Measurements from ENCODE around the gene PITRM1.
A peak's percentile ranks its signal among the peaks of the same experiment; 100 is the strongest.
"Not testable (repeated sequence)": the region's sequence is repeated elsewhere in the genome, so short reads cannot be mapped to it uniquely, and the experiment has no call there.

The PITRM1 gene

DNA sequence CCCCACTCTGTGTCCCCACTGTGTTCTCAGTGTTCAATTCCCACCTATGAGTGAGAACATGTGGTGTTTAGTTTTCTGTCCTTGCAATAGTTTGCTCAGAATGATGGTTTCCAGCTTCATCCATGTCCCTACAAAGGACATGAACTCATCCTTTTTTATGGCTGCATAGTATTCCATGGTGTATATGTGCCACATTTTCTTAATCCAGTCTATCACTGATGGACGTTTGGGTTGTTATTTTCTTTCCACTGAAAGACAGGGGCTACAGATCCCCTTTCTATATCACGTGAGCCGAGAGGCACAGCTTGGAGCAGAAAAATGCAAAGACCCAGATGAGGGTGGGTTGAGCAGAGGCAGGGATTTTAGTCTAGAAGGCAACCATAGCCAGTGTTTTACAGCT is 14.6 kb upstream of the PITRM1 start:
- H3K36me3 ChIP-seq (ENCODE audit: control insufficient read depth in 5 of 5, insufficient read depth in 5 of 5, low read length in 5 of 5); H3K27me3 ChIP-seq (ENCODE audit: control insufficient read depth in 5 of 5, insufficient read depth in 4 of 5, low read length in 5 of 5); H3K27ac ChIP-seq (ENCODE audit: low read depth, low read length); H3K9ac ChIP-seq (ENCODE audit: low read length in 5 of 5); H3K4me3 ChIP-seq (ENCODE audit: low read depth in 1 of 5, low read length in 5 of 5); H3K9me3 ChIP-seq (ENCODE audit: control insufficient read depth in 5 of 5, low read length in 5 of 5); H3K4me1 ChIP-seq (ENCODE audit: control insufficient read depth in 5 of 5, insufficient read depth in 5 of 5, low read length in 5 of 5): not testable (repeated sequence)

DNA sequence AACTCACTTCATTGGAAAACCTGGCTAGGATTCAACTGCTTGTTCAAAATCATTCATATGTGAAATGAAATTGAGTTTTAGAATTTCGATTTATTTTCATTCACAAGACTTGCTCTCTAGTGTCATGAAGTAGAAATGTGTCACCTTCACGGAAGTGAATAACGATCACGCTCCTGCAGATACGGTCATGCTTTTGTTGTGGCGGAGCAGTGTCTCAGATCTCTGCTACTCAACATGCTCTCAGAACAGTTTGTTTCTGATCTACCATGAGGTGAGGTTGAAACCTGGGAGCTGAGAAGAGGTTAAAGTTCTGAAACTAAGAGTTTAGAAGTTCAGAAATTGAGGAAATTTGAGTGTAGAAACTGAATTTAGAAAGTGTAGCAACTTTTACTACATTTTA is 13.8 kb upstream of the PITRM1 start:
- H3K4me3 ChIP-seq (ENCODE audit: low read depth in 1 of 5, low read length in 5 of 5), result no peak overlapping the region
- H3K9ac ChIP-seq (ENCODE audit: low read length in 5 of 5), result no peak overlapping the region
- no peak overlapping the region for H3K27ac ChIP-seq (ENCODE audit: low read depth, low read length)
- no peaks in the 10 kb centered on the region for H3K9me3 ChIP-seq (ENCODE audit: control insufficient read depth in 5 of 5, low read length in 5 of 5)
- H3K36me3 ChIP-seq (ENCODE audit: control insufficient read depth in 5 of 5, insufficient read depth in 5 of 5, low read length in 5 of 5), result no peaks in the 10 kb centered on the region
- no peaks in the 10 kb centered on the region for H3K4me1 ChIP-seq (ENCODE audit: control insufficient read depth in 5 of 5, insufficient read depth in 5 of 5, low read length in 5 of 5)
- H3K27me3 ChIP-seq (ENCODE audit: control insufficient read depth in 5 of 5, insufficient read depth in 4 of 5, low read length in 5 of 5), result no peaks in the 10 kb centered on the region

DNA sequence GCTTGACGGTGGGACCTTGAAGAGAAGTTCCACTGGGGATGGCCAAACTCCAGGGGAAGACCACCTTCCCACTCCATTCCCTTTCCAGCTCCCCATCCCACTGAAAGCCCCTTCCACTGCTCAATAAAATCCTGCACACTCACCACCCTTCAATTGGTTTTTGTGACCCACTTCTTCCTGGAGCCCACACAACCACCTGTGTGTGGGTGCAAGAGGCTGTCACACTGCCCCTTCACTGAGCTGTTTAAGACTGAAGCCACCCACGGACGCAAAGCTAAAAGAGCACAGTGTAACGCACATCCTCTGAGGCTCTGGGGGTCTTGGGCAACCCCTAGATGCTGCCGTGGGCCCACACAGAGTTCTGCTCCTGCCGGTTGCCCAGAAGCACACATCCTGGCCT is 12.8 kb upstream of the PITRM1 start:
- Histone ChIP-seq H3K36me3 (ENCODE audit: control insufficient read depth in 5 of 5, insufficient read depth in 5 of 5, low read length in 5 of 5) (no peaks in the 10 kb centered on the region), H3K9ac (ENCODE audit: low read length in 5 of 5) (no peak overlapping the region), H3K4me1 (ENCODE audit: control insufficient read depth in 5 of 5, insufficient read depth in 5 of 5, low read length in 5 of 5) (no peaks in the 10 kb centered on the region), H3K9me3 (ENCODE audit: control insufficient read depth in 5 of 5, low read length in 5 of 5) (no peaks in the 10 kb centered on the region), H3K27me3 (ENCODE audit: control insufficient read depth in 5 of 5, insufficient read depth in 4 of 5, low read length in 5 of 5) (no peaks in the 10 kb centered on the region), H3K27ac (ENCODE audit: low read depth, low read length) (no peak overlapping the region), H3K4me3 (ENCODE audit: low read depth in 1 of 5, low read length in 5 of 5) (no peak overlapping the region)

DNA sequence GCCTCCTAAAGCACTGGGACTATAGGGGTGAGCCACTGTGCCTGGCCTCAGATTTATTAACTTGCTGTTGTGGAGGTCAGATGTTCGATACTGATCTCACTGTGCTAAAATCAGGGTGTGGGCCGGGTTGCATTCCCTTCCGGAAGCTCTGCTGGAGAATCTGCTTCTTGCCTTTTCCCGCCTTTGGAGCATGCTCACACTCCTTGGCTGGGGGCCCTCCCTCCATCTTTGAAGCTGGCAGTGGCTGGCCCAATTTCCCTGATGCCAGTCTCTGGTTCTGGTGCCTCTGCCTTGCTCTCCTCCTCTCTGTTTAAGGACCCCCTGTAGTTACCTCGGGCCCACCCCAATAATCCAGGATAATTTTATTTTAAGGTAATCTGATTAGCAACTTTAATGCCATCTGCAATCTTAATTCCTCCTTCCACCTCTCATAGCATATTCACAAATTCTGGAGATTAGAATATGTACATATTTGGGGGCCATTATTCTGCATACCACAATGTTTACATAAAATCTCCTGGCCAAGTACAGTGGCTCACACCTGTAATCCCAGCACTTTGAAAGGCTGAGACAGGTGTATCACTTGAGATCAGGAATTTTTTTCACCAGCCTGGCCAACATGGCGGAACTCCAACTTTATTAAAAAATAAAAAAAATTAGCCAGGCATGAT is 7.9 kb upstream of the PITRM1 start:
- H3K36me3 ChIP-seq (ENCODE audit: control insufficient read depth in 5 of 5, insufficient read depth in 5 of 5, low read length in 5 of 5), result no peaks in the 10 kb centered on the region
- H3K4me1 ChIP-seq (ENCODE audit: control insufficient read depth in 5 of 5, insufficient read depth in 5 of 5, low read length in 5 of 5), result no peaks in the 10 kb centered on the region
- no peak overlapping the region for H3K27ac ChIP-seq (ENCODE audit: low read depth, low read length)
- no peak overlapping the region for H3K9ac ChIP-seq (ENCODE audit: low read length in 5 of 5)
- no peaks in the 10 kb centered on the region for H3K9me3 ChIP-seq (ENCODE audit: control insufficient read depth in 5 of 5, low read length in 5 of 5)
- H3K27me3 ChIP-seq (ENCODE audit: control insufficient read depth in 5 of 5, insufficient read depth in 4 of 5, low read length in 5 of 5), result no peaks in the 10 kb centered on the region
- H3K4me3 ChIP-seq (ENCODE audit: low read depth in 1 of 5, low read length in 5 of 5), result no peak overlapping the region

DNA sequence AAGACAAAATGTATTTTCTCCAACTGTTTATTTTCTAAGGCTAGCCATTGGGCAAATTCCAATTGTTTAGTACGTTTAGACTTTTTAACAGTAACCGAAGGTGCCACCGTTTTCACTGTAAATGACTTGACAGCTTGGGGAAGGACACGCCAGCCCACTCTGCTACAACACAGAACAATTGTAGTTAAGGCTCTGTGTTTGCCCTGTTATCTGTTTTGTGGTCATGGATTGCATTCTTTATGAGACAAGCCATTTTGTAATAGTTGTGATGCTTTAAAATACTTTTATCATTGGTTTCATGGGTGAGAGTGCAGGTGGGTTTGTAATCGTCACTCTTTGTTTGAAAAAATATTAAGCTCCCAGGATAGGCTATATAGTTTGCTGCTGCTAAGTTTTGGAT is 6.6 kb upstream of the PITRM1 start:
- H3K4me1 ChIP-seq (ENCODE audit: control insufficient read depth in 5 of 5, insufficient read depth in 5 of 5, low read length in 5 of 5), result no peaks in the 10 kb centered on the region
- no peak overlapping the region for H3K9ac ChIP-seq (ENCODE audit: low read length in 5 of 5)
- H3K27me3 ChIP-seq (ENCODE audit: control insufficient read depth in 5 of 5, insufficient read depth in 4 of 5, low read length in 5 of 5), result no peaks in the 10 kb centered on the region
- no peak overlapping the region for H3K4me3 ChIP-seq (ENCODE audit: low read depth in 1 of 5, low read length in 5 of 5)
- no peak overlapping the region for H3K27ac ChIP-seq (ENCODE audit: low read depth, low read length)
- H3K9me3 ChIP-seq (ENCODE audit: control insufficient read depth in 5 of 5, low read length in 5 of 5), result no peaks in the 10 kb centered on the region
- no peaks in the 10 kb centered on the region for H3K36me3 ChIP-seq (ENCODE audit: control insufficient read depth in 5 of 5, insufficient read depth in 5 of 5, low read length in 5 of 5)

DNA sequence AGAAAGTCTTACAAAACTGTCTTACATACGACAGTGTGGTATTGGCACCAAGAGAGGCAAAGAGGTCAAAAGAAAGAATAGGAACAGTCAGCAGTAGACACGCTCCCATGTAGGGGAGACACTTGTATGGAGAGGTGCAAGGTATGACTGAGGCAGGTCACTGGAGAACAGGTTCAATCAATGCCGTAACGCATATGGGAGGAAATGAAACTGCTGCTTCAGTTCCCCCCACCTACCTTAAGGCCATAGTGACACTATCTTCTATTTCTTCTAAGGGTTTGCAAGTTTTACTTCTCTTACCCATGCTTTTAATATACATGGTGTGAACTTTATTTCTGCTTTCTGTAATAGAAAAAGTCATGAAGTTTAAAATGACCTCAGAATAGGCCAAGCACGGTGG is 5.5 kb upstream of the PITRM1 start:
- H3K4me1 ChIP-seq (ENCODE audit: control insufficient read depth in 5 of 5, insufficient read depth in 5 of 5, low read length in 5 of 5), result peaks cover 0 to 10% (median 8%) of the 10 kb centered on the region in 5 donors
- H3K36me3 ChIP-seq (ENCODE audit: control insufficient read depth in 5 of 5, insufficient read depth in 5 of 5, low read length in 5 of 5), result no peaks in the 10 kb centered on the region
- no peaks in the 10 kb centered on the region for H3K9me3 ChIP-seq (ENCODE audit: control insufficient read depth in 5 of 5, low read length in 5 of 5)
- no peak overlapping the region for H3K9ac ChIP-seq (ENCODE audit: low read length in 5 of 5)
- no peaks in the 10 kb centered on the region for H3K27me3 ChIP-seq (ENCODE audit: control insufficient read depth in 5 of 5, insufficient read depth in 4 of 5, low read length in 5 of 5)
- no peak overlapping the region for H3K4me3 ChIP-seq (ENCODE audit: low read depth in 1 of 5, low read length in 5 of 5)
- H3K27ac ChIP-seq (ENCODE audit: low read depth, low read length), result no peak overlapping the region

DNA sequence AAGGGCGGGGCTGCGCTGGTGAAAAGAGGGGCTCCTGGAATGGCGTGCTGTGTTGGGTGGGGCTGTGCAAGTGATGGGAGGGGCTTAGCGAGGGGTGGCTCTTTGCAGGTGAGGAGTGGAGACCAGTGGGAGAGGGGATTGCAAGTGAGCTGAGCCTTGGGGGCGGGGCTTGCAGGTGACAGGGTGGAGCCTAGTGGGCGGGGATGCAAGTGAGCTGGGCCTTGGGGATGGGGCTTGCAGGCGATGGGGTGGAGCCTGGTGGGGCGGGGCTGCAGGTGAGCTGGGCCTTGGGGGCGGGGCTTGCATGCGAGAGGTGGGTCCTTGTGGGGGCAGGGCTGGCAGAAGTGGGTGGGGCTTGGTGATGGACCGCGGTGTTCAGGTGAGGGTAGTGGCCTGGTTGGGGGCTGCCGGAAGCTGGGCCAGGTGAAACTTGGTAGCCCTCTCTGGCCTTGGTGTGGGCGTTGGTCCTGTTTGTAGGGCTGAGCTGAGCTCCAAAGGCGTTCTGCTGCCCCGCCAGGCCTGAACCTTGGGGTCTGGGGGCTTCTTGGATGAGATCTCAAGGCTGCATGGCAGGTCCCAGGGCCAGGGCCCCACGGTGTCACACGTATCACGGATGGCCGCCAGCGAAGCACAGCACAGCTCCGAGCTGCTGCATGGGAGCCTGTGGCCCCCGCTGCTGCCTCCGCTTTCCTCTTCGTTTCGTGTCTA is 743 bp upstream of the PITRM1 start:
- Histone ChIP-seq H3K4me1 (ENCODE audit: control insufficient read depth in 5 of 5, insufficient read depth in 5 of 5, low read length in 5 of 5) (peaks cover 0 to 25% (median 18%) of the 10 kb centered on the region in 5 donors), H3K27ac (ENCODE audit: low read depth, low read length) (no peak overlapping the region), H3K27me3 (ENCODE audit: control insufficient read depth in 5 of 5, insufficient read depth in 4 of 5, low read length in 5 of 5) (no peaks in the 10 kb centered on the region), H3K9me3 (ENCODE audit: control insufficient read depth in 5 of 5, low read length in 5 of 5) (no peaks in the 10 kb centered on the region), H3K36me3 (ENCODE audit: control insufficient read depth in 5 of 5, insufficient read depth in 5 of 5, low read length in 5 of 5) (peaks cover 0 to 17% (median 17%) of the 10 kb centered on the region in 5 donors), H3K4me3 (ENCODE audit: low read depth in 1 of 5, low read length in 5 of 5) (peak overlapping the region; percentile 59 to 73 (median 66)), H3K9ac (ENCODE audit: low read length in 5 of 5) (no peak overlapping the region)

DNA sequence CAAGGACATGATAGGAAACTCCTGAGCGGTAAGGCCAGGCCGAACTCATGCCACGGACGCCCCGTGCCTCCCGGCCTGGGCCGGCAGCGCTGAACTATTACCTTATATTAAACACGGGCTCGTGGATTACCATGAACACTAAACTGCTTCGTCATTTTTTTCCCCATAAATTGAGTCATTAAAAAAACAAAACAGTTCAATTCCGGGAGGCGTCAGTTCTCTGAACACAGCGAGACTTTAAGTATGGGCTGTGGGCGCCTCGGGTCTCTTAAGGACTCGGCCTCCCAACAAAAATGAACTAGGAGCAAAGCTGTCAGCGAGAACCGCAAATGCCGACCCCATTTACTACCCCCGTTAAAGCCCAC is 519 bp downstream of the PITRM1 start:
- Histone ChIP-seq H3K36me3 (ENCODE audit: control insufficient read depth in 5 of 5, insufficient read depth in 5 of 5, low read length in 5 of 5) (peaks cover 0 to 30% (median 28%) of the 10 kb centered on the region in 5 donors), H3K9me3 (ENCODE audit: control insufficient read depth in 5 of 5, low read length in 5 of 5) (no peaks in the 10 kb centered on the region), H3K27me3 (ENCODE audit: control insufficient read depth in 5 of 5, insufficient read depth in 4 of 5, low read length in 5 of 5) (no peaks in the 10 kb centered on the region), H3K4me3 (ENCODE audit: low read depth in 1 of 5, low read length in 5 of 5) (peak overlapping the region; percentile 77 to 91 (median 84)), H3K4me1 (ENCODE audit: control insufficient read depth in 5 of 5, insufficient read depth in 5 of 5, low read length in 5 of 5) (peaks cover 0 to 25% (median 18%) of the 10 kb centered on the region in 5 donors), H3K9ac (ENCODE audit: low read length in 5 of 5) (peak overlapping the region; percentile 78 to 96 (median 84)), H3K27ac (ENCODE audit: low read depth, low read length) (peak overlapping the region; percentile 81)

DNA sequence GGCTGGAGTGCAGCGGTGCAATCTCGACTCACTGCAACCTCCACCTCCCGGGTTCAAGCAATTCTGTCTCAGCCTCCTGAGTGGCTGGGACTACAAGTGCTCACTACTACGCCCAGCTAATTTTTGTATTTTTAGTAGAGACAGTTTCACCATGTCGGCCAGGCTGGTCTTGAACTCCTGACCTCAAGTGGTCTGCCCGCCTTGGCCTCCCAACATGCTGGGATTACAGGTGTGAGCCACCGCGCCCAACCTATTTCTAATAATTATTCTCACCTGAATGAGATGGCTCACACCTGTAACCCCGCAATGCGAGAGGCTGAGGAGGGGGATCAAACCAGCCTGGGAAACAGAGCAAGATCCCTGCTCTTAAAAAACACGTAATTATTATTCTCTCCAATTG is 1.1 kb downstream of the PITRM1 start:
- H3K36me3 ChIP-seq (ENCODE audit: control insufficient read depth in 5 of 5, insufficient read depth in 5 of 5, low read length in 5 of 5), result peaks cover 4 to 35% (median 34%) of the 10 kb centered on the region in 5 donors
- peaks cover 0 to 25% (median 18%) of the 10 kb centered on the region in 5 donors for H3K4me1 ChIP-seq (ENCODE audit: control insufficient read depth in 5 of 5, insufficient read depth in 5 of 5, low read length in 5 of 5)
- H3K27me3 ChIP-seq (ENCODE audit: control insufficient read depth in 5 of 5, insufficient read depth in 4 of 5, low read length in 5 of 5); H3K9me3 ChIP-seq (ENCODE audit: control insufficient read depth in 5 of 5, low read length in 5 of 5): not testable (repeated sequence)
- H3K9ac ChIP-seq (ENCODE audit: low read length in 5 of 5), result peak overlapping the region in 2 of 5 donors; percentile 86 to 96
- H3K4me3 ChIP-seq (ENCODE audit: low read depth in 1 of 5, low read length in 5 of 5), result peak overlapping the region; percentile 77 to 91 (median 84)
- H3K27ac ChIP-seq (ENCODE audit: low read depth, low read length), result peak overlapping the region; percentile 81

DNA sequence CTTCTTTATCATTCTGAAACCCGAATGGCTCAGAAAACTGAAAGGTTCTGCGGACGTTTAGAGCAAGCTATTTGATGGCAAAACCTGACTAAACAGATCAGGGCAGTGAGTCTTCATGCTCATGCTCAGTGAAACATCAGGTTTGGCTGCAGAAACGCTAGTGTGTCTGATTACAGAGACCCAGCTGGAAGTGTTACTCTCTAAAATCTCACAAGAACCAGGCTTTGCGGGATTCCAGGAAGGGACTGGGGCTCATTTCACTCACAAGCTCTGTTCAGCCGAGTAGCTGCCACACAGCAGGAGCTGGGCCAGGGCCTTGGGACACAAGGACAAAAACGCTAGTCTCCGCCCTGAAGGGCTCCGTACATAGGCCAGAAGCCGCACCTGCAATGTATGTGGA is 2.9 kb downstream of the PITRM1 start:
- Histone ChIP-seq H3K9ac (ENCODE audit: low read length in 5 of 5) (no peak overlapping the region), H3K27me3 (ENCODE audit: control insufficient read depth in 5 of 5, insufficient read depth in 4 of 5, low read length in 5 of 5) (no peaks in the 10 kb centered on the region), H3K4me3 (ENCODE audit: low read depth in 1 of 5, low read length in 5 of 5) (no peak overlapping the region), H3K27ac (ENCODE audit: low read depth, low read length) (no peak overlapping the region), H3K4me1 (ENCODE audit: control insufficient read depth in 5 of 5, insufficient read depth in 5 of 5, low read length in 5 of 5) (peaks cover 0 to 25% (median 18%) of the 10 kb centered on the region in 5 donors), H3K36me3 (ENCODE audit: control insufficient read depth in 5 of 5, insufficient read depth in 5 of 5, low read length in 5 of 5) (peaks cover 13 to 54% (median 52%) of the 10 kb centered on the region in 5 donors), H3K9me3 (ENCODE audit: control insufficient read depth in 5 of 5, low read length in 5 of 5) (no peaks in the 10 kb centered on the region)
